ENCODE data around the gene MPRIP.

DNA sequence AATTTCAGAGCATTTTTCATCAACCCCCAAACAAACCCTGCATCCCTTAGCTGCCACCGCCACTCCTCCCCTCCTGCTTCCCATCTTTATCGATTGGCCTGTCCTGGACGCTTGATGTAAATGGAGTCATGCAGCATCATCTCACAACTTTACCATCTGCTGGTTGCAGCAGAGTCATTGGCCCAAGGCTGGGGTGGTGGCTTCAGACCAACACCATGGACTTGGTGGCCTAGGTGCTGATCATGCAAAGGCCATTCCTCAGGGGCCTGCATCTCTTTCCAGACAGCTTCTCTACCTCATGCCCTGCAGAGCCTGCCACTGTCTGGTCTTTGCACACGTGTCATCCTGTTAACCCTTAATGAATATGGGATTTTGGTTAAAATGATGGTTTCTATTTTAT, 73.4 kb downstream of the MPRIP start:
- TF ChIP-seq POLR2A (IDR thresholded peaks at IDR 0.05) = no peak
- TF ChIP-seq, protein P1, sequence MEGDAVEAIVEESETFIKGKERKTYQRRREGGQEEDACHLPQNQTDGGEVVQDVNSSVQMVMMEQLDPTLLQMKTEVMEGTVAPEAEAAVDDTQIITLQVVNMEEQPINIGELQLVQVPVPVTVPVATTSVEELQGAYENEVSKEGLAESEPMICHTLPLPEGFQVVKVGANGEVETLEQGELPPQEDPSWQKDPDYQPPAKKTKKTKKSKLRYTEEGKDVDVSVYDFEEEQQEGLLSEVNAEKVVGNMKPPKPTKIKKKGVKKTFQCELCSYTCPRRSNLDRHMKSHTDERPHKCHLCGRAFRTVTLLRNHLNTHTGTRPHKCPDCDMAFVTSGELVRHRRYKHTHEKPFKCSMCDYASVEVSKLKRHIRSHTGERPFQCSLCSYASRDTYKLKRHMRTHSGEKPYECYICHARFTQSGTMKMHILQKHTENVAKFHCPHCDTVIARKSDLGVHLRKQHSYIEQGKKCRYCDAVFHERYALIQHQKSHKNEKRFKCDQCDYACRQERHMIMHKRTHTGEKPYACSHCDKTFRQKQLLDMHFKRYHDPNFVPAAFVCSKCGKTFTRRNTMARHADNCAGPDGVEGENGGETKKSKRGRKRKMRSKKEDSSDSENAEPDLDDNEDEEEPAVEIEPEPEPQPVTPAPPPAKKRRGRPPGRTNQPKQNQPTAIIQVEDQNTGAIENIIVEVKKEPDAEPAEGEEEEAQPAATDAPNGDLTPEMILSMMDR (IDR thresholded peaks at IDR 0.05) = no peak
- no peak for TF ChIP-seq POLR2AphosphoS5 (IDR thresholded peaks at IDR 0.05)
- TF ChIP-seq EP300 (IDR thresholded peaks at IDR 0.05) = no peak

Measured in sigmoid colon (tissue), 4 donors.